ENCODE data around the gene COBL.

Gene COBL

GRCh38 chr7:51316262-51316665, 345 bp downstream of the COBL start:
- TF ChIP-seq CTCF (IDR thresholded peaks at IDR 0.05; ENCODE audit: low read depth, low read length): no peak
- no peak overlapping the region for H3K4me3 ChIP-seq (ENCODE audit: low read depth, low read length)

GRCh38 chr7:51315393-51316261, 982 bp downstream of the COBL start:
- no peak for TF ChIP-seq CTCF (IDR thresholded peaks at IDR 0.05; ENCODE audit: low read depth, low read length)
- H3K4me3 ChIP-seq (ENCODE audit: low read depth, low read length): no peak overlapping the region

- no peak for TF ChIP-seq CTCF (IDR thresholded peaks at IDR 0.05; ENCODE audit: low read depth, low read length)
- no peak overlapping the region for H3K4me3 ChIP-seq (ENCODE audit: low read depth, low read length)
These were observed 1.9 kb downstream of the COBL start for GRCh38 chr7:51314726-51315125.

- no peak overlapping the region for H3K4me3 ChIP-seq (ENCODE audit: low read depth, low read length)
- no peak for TF ChIP-seq CTCF (IDR thresholded peaks at IDR 0.05; ENCODE audit: low read depth, low read length)
These were observed 2.7 kb downstream of the COBL start for GRCh38 chr7:51313738-51314425.

GRCh38 chr7:51312951-51313737, 3.5 kb downstream of the COBL start:
- no peak overlapping the region for H3K4me3 ChIP-seq (ENCODE audit: low read depth, low read length)
- no peak for TF ChIP-seq CTCF (IDR thresholded peaks at IDR 0.05; ENCODE audit: low read depth, low read length)

GRCh38 chr7:51311166-51311565, 5.4 kb downstream of the COBL start:
- TF ChIP-seq CTCF (IDR thresholded peaks at IDR 0.05; ENCODE audit: low read depth, low read length): no peak
- no peak overlapping the region for H3K4me3 ChIP-seq (ENCODE audit: low read depth, low read length)
